MG63 (cell line): Measurements from ENCODE around the gene GNPDA2. TPM values are rescaled to one million over a fixed set of nuclear protein-coding genes. Genes with fewer than 3 reads are reported as not detected.

Experiments
- DNase-seq: peaks from one replicate; pipeline ENCODE4 v3.0.0-alpha.2; 2020
- H3K27me3 ChIP-seq: fragments of 250-450 bp; sonication (Bioruptor Pico); 2 replicates; pipeline ENCODE4 v1.5.1; 2020; ENCODE audit warnings: mild to moderate bottlenecking, moderate library complexity
- H3K36me3 ChIP-seq: fragments of 250-450 bp; sonication (Bioruptor Pico); 2 replicates; pipeline ENCODE4 v1.5.1; 2020; ENCODE audit warnings: mild to moderate bottlenecking, moderate library complexity
- H3K4me3 ChIP-seq: fragments of 250-450 bp; sonication (Bioruptor Pico); 2 replicates; pipeline ENCODE4 v1.5.1; 2020; ENCODE audit warnings: mild to moderate bottlenecking, moderate library complexity
- H3K9me3 ChIP-seq: fragments of 250-450 bp; sonication (Bioruptor Pico); 2 replicates; pipeline ENCODE4 v1.5.1; 2020; ENCODE audit warnings: mild to moderate bottlenecking, moderate library complexity
- total RNA-seq: library from RNA; depleted of rRNA; stranded (reverse); fragments of >200 nt; shearing (Covaris generic); gene quantifications from 2 replicates; pipeline ENCODE4 v1.2.3, GENCODE V29; 2014; ENCODE audit warnings: low replicate concordance; rRNA removed

Gene GNPDA2
- total RNA-seq, 1 experiment from 2014 or later, result 10.5 TPM

DNA sequence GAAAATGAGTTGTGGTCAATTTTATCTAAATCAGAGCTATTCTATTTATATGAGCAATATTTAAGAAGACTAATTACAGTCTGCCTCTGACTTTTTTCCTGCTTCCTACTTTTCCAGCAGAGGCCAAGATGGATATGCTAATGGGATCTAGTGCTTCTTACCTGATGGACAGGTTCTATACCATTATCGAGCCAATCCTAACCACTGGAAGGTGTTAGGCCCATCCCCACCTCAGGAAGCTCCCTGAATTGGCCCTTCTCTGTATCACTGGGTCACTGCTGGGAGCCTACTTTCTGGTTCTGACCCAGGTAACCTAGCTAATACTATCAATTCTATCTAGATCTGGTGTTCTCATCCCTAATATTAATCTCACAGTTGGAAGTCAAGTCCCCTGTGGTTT, 74.4 kb downstream of the GNPDA2 start:
- Histone ChIP-seq H3K9me3 (no peaks in the 10 kb centered on the region), H3K4me3 (no peak overlapping the region), H3K36me3 (no peaks in the 10 kb centered on the region), H3K27me3 (no peaks in the 10 kb centered on the region)
- DNase-seq, result no peak

Other genes starting within 250 kb of the GNPDA2 start
- gene YIPF7, start 74.9 kb downstream of the GNPDA2 start, total RNA-seq, result not detected in 2 replicates
- gene GUF1, start 48.1 kb downstream of the GNPDA2 start, total RNA-seq, result 4.2 and 8.1 TPM in 2 replicates